ENCODE data around the gene MS4A18. TPM values are rescaled to one million over a fixed set of nuclear protein-coding genes. Genes with fewer than 3 reads are reported as not detected.
"Not testable (repeated sequence)": the region's sequence is repeated elsewhere in the genome, so short reads cannot be mapped to it uniquely, and the experiment has no call there.

The MS4A18 gene
- total RNA-seq, 1 donor from 2014 or later = not detected

GRCh38 chr11:60705895-60706294 lies 18.6 kb upstream of the MS4A18 start:
- peaks cover 16% of the 10 kb centered on the region for H3K27me3 Mint-ChIP-seq (ENCODE audit: low read depth)
- no peaks in the 10 kb centered on the region for H3K9me3 Mint-ChIP-seq (ENCODE audit: low read depth)
- DNase-seq (ENCODE audit: low spot score) = no peak
- H3K4me3 Mint-ChIP-seq (ENCODE audit: unreplicated experiment) = no peak overlapping the region
- H3K36me3 Mint-ChIP-seq (ENCODE audit: low read depth) = no peaks in the 10 kb centered on the region
- TF ChIP-seq, protein P1, sequence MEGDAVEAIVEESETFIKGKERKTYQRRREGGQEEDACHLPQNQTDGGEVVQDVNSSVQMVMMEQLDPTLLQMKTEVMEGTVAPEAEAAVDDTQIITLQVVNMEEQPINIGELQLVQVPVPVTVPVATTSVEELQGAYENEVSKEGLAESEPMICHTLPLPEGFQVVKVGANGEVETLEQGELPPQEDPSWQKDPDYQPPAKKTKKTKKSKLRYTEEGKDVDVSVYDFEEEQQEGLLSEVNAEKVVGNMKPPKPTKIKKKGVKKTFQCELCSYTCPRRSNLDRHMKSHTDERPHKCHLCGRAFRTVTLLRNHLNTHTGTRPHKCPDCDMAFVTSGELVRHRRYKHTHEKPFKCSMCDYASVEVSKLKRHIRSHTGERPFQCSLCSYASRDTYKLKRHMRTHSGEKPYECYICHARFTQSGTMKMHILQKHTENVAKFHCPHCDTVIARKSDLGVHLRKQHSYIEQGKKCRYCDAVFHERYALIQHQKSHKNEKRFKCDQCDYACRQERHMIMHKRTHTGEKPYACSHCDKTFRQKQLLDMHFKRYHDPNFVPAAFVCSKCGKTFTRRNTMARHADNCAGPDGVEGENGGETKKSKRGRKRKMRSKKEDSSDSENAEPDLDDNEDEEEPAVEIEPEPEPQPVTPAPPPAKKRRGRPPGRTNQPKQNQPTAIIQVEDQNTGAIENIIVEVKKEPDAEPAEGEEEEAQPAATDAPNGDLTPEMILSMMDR (IDR thresholded peaks at IDR 0.05) = no peak
- H3K27ac Mint-ChIP-seq (ENCODE audit: unreplicated experiment) = no peak overlapping the region
- H3K4me1 Mint-ChIP-seq (ENCODE audit: low read depth) = no peaks in the 10 kb centered on the region

GRCh38 chr11:60706931-60707330 lies 17.6 kb upstream of the MS4A18 start:
- H3K4me3 Mint-ChIP-seq (ENCODE audit: unreplicated experiment) = no peak overlapping the region
- no peak overlapping the region for H3K27ac Mint-ChIP-seq (ENCODE audit: unreplicated experiment)
- H3K4me1 Mint-ChIP-seq (ENCODE audit: low read depth) = no peaks in the 10 kb centered on the region
- no peaks in the 10 kb centered on the region for H3K36me3 Mint-ChIP-seq (ENCODE audit: low read depth)
- TF ChIP-seq, protein P1 (IDR thresholded peaks at IDR 0.05) = no peak
- DNase-seq (ENCODE audit: low spot score) = no peak
- no peaks in the 10 kb centered on the region for H3K9me3 Mint-ChIP-seq (ENCODE audit: low read depth)
- peaks cover 15% of the 10 kb centered on the region for H3K27me3 Mint-ChIP-seq (ENCODE audit: low read depth)

DNA sequence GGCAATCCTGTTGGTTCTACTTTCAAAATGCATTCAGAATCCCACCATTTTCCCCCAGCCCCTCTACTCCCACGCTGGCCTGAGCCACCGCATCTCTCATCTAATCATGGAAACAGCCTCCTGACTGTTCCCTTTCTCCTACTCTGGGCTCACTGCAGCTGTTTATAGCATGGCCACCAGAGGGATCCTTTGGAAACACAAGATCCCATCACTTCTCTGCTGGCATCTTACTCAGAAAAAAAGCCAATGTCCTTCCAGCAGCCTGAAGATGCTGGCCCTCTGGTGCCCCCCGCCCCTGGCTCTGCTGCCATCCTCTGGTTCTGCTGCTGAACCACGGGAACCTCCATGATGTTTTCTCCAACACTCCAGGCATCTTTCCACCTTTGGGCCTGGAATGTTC lies 14.0 kb upstream of the MS4A18 start:
- no peaks in the 10 kb centered on the region for H3K36me3 Mint-ChIP-seq (ENCODE audit: low read depth)

GRCh38 chr11:60711276-60711675 lies 13.2 kb upstream of the MS4A18 start:
- Mint-ChIP-seq H3K27ac (ENCODE audit: unreplicated experiment) (no peak overlapping the region), H3K4me3 (ENCODE audit: unreplicated experiment) (no peak overlapping the region), H3K9me3 (ENCODE audit: low read depth) (no peaks in the 10 kb centered on the region)

More for the DNA sequence above, 14.0 kb upstream of the MS4A18 start:
- no peaks in the 10 kb centered on the region for H3K9me3 Mint-ChIP-seq (ENCODE audit: low read depth)
- H3K4me1 Mint-ChIP-seq (ENCODE audit: low read depth) = no peaks in the 10 kb centered on the region
- no peak overlapping the region for H3K4me3 Mint-ChIP-seq (ENCODE audit: unreplicated experiment)
- peaks cover 22% of the 10 kb centered on the region for H3K27me3 Mint-ChIP-seq (ENCODE audit: low read depth)
- TF ChIP-seq, protein P1 (IDR thresholded peaks at IDR 0.05) = peak; percentile 18
- H3K27ac Mint-ChIP-seq (ENCODE audit: unreplicated experiment) = no peak overlapping the region
- DNase-seq (ENCODE audit: low spot score) = no peak

DNA sequence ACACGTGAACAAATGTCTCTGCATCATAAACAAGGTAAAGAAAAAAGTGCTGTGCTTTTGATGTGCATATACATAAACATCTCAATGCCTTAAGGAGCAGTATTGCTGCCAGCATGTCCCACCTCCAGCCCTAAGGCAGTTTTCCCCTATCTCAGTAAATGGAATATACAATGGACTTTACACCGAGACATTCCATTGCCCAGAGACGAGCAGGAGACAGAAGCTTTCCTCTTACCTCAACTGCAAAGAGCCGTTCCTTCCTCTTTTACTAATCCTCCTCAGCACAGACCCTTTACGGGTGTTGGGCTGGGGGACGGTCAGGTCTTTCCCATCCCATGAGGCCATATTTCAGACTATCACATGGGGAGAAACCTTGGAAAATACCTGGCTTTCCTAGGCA lies 11.1 kb upstream of the MS4A18 start:
- not testable (repeated sequence) for H3K27ac Mint-ChIP-seq (ENCODE audit: unreplicated experiment); DNase-seq (ENCODE audit: low spot score); H3K9me3 Mint-ChIP-seq (ENCODE audit: low read depth); H3K4me3 Mint-ChIP-seq (ENCODE audit: unreplicated experiment); H3K36me3 Mint-ChIP-seq (ENCODE audit: low read depth); H3K4me1 Mint-ChIP-seq (ENCODE audit: low read depth)
- H3K27me3 Mint-ChIP-seq (ENCODE audit: low read depth) = peaks cover 21% of the 10 kb centered on the region

More at GRCh38 chr11:60711276-60711675, 13.2 kb upstream of the MS4A18 start:
- DNase-seq (ENCODE audit: low spot score) = no peak
- Mint-ChIP-seq H3K4me1 (ENCODE audit: low read depth) (no peaks in the 10 kb centered on the region), H3K36me3 (ENCODE audit: low read depth) (no peaks in the 10 kb centered on the region), H3K27me3 (ENCODE audit: low read depth) (peaks cover 27% of the 10 kb centered on the region)
- TF ChIP-seq, protein P1 (IDR thresholded peaks at IDR 0.05) = no peak

DNA sequence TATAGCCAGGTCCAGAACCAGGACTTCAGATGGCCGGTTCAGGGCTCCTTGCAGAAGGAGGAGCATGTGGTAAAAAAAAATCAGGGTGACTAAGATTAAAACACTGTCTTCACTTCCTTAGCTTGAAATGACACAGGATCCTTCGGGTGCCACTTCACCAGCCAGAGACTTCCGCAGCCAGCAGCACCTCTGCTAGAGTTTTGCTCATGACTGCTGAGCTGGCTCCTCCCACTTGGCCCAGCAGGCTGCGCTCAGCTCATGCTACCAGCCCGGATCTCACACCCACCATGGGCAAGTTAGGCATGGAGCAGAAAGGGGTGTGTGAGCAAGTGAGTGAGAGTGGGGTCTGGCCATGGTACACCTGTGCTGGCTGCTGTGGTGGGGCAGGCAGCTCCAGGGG lies 6.6 kb upstream of the MS4A18 start:
- Mint-ChIP-seq H3K9me3 (ENCODE audit: low read depth) (no peaks in the 10 kb centered on the region), H3K27ac (ENCODE audit: unreplicated experiment) (no peak overlapping the region), H3K4me3 (ENCODE audit: unreplicated experiment) (no peak overlapping the region), H3K36me3 (ENCODE audit: low read depth) (no peaks in the 10 kb centered on the region), H3K4me1 (ENCODE audit: low read depth) (no peaks in the 10 kb centered on the region), H3K27me3 (ENCODE audit: low read depth) (peaks cover 39% of the 10 kb centered on the region)
- TF ChIP-seq, protein P1 (IDR thresholded peaks at IDR 0.05) = no peak
- DNase-seq (ENCODE audit: low spot score) = no peak
